Measurements from ENCODE around the gene ALOX5. TPM values are rescaled to one million over a fixed set of nuclear protein-coding genes. Genes with fewer than 3 reads are reported as not detected.

Gene ALOX5
- total and polyA plus RNA-seq, 4 donors: 3.2 to 62.5 (median 16.0) TPM

DNA sequence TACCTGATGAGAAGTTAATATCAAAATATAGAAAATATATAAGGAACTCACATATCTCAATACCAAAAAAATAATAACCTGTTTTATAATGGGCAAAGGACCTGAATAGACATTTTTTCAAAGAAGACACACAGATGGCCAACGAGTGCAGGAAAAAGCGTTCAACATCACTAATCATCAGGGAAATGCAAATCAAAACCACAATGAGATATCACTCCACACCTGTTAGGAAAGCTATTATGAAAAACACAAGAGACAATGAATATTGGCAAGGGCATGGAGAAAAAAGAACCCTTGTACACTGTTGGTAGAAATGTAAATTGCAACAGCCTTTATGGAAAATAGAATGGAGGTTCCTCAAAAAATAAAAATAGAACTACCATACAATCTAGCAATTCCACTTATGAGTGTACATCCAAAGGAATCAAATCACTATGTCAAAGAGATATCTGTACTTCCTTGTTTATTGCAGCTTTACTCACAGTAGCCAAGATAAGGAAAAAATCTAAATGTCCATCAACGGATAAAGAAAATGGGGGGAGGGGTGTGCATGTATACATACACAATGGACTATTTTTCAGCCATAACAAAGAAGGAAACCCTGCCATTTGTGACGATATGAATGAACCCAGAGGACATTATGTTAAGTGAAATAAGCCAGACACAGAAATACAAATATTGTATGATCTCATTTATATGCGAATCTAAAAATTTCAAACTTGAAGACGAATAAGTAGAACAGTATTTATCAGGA, 3.6 kb upstream of the ALOX5 start:
- H3K27ac ChIP-seq (ENCODE audit: low read depth in 1 of 2, low read length in 2 of 2): no peak overlapping the region
- intact Hi-C loops (cut with DNase I): no loop called here
- no peak overlapping the region for H3K4me3 ChIP-seq (ENCODE audit: low read length in 2 of 2)
- no peaks in the 10 kb centered on the region for H3K9me3 ChIP-seq (ENCODE audit: control insufficient read depth, low read length)
- no peaks in the 10 kb centered on the region for H3K27me3 ChIP-seq (ENCODE audit: control insufficient read depth in 1 of 2, insufficient read depth in 2 of 2, low read length in 1 of 2)
- H3K36me3 ChIP-seq (ENCODE audit: control insufficient read depth in 1 of 2, insufficient read depth in 2 of 2, low read length in 1 of 2): no peaks in the 10 kb centered on the region
- no peak for DNase-seq
- no peak for ATAC-seq (ENCODE audit: low FRiP score)
- H3K4me1 ChIP-seq (ENCODE audit: control insufficient read depth in 1 of 2, insufficient read depth in 2 of 2, low read length in 2 of 2): no peaks in the 10 kb centered on the region
- WGBS, 2 donors: 63 to 70% methylated on average over 6 of the region's 6 CpGs

DNA sequence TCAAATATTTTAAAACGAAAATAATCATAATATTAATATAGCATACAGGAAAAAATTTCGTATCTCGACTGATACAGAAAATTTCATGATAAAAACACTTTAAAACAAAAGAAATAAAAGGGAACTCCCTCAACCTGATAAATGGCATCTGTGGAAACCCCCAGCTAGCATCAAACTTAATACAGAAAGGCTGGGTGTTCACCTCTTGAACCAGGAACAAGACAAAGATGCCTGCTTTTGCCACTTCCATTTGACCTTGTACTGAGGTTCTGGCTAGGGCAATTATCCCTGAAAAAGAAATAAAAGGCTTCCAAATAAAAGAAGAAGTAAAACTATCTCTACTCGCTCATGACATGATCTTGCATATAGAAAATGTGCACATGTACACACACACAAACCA, 2.5 kb upstream of the ALOX5 start:
- no peak for ATAC-seq (ENCODE audit: low FRiP score)
- no peaks in the 10 kb centered on the region for H3K9me3 ChIP-seq (ENCODE audit: control insufficient read depth, low read length)
- H3K36me3 ChIP-seq (ENCODE audit: control insufficient read depth in 1 of 2, insufficient read depth in 2 of 2, low read length in 1 of 2): no peaks in the 10 kb centered on the region
- WGBS, 2 donors: 67 to 69% methylated on average over 4 of the region's 4 CpGs
- H3K4me1 ChIP-seq (ENCODE audit: control insufficient read depth in 1 of 2, insufficient read depth in 2 of 2, low read length in 2 of 2): no peaks in the 10 kb centered on the region
- no peak overlapping the region for H3K4me3 ChIP-seq (ENCODE audit: low read length in 2 of 2)
- intact Hi-C loops (cut with DNase I): no loop called here
- H3K27ac ChIP-seq (ENCODE audit: low read depth in 1 of 2, low read length in 2 of 2): no peak overlapping the region
- DNase-seq: no peak
- H3K27me3 ChIP-seq (ENCODE audit: control insufficient read depth in 1 of 2, insufficient read depth in 2 of 2, low read length in 1 of 2): no peaks in the 10 kb centered on the region

DNA sequence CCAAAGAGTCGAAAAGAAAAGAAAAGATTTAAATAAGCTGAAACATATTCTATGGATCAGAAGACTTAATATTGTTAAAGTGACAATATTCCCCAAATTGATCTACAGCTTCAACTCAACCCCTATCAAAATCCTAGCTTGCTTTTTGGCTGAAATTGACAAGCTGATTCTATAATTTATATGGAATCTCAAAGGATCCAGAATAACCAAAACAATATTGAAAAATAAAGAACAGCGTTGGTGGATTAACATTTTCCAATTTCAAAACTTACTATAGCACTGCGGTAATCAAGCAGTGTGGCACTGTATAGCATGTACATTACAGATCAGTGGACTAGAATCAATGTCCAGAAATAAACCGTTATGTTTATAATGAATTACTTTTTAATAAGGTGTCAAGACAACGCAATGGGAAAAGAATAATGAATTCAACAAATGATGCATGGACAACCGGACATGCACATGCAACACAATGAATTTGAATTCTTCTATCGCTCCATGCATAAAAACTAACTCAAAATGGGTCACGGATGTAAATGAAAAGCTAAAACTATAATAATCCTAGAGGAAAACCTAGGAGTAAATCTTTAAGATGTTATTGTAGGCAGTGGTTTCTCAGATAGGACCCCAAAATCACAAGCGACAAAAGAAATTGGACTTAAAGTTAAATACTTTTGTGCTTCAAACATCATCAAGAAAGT, 1.6 kb upstream of the ALOX5 start:
- no peak for ATAC-seq (ENCODE audit: low FRiP score)
- no peak for DNase-seq
- 62 to 68% methylated on average over 9 of the region's 9 CpGs for WGBS, 2 donors
- Histone ChIP-seq H3K36me3 (ENCODE audit: control insufficient read depth in 1 of 2, insufficient read depth in 2 of 2, low read length in 1 of 2) (no peaks in the 10 kb centered on the region), H3K27ac (ENCODE audit: low read depth in 1 of 2, low read length in 2 of 2) (no peak overlapping the region), H3K4me1 (ENCODE audit: control insufficient read depth in 1 of 2, insufficient read depth in 2 of 2, low read length in 2 of 2) (no peaks in the 10 kb centered on the region), H3K4me3 (ENCODE audit: low read length in 2 of 2) (no peak overlapping the region), H3K9me3 (ENCODE audit: control insufficient read depth, low read length) (no peaks in the 10 kb centered on the region), H3K27me3 (ENCODE audit: control insufficient read depth in 1 of 2, insufficient read depth in 2 of 2, low read length in 1 of 2) (no peaks in the 10 kb centered on the region)
- intact Hi-C loops (cut with DNase I): no loop called here

DNA sequence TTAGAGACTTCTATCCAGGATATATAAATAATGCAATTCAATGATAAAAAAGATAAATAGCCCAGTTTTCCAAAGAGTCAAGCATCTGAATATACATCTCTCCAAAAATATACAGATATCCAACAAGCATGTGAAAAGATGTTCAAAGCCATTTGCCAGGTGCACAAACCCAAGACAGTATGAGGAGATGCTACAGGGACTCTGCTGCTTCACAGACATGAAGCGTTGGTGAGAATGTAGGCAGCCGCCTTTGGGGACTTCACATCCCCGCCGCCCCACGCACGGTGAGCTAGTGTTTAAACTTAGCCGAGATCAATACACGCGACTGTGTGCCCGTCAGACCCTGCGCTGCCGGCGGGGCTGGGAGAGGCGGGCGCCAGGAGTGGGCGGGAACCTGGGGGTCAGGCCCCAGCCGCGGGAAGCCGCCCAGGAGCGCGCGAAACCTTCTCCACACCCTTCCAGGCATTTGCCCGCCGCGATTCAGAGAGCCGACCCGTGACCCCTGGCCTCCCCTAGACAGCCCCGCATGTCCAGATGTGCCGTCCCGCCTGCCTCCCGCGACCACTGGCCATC, 927 bp upstream of the ALOX5 start:
- peak in 1 of 2 donors; percentile 56 for DNase-seq
- no peaks in the 10 kb centered on the region for H3K36me3 ChIP-seq (ENCODE audit: control insufficient read depth in 1 of 2, insufficient read depth in 2 of 2, low read length in 1 of 2)
- peak; percentile 42 for ATAC-seq (ENCODE audit: low FRiP score)
- intact Hi-C loops (cut with DNase I): no loop called here
- no peaks in the 10 kb centered on the region for H3K27me3 ChIP-seq (ENCODE audit: control insufficient read depth in 1 of 2, insufficient read depth in 2 of 2, low read length in 1 of 2)
- WGBS, 2 donors: 1% methylated on average over 23 to 32 of the region's 32 CpGs
- peak overlapping the region; percentile 2 to 5 for H3K4me3 ChIP-seq (ENCODE audit: low read length in 2 of 2)
- no peaks in the 10 kb centered on the region for H3K4me1 ChIP-seq (ENCODE audit: control insufficient read depth in 1 of 2, insufficient read depth in 2 of 2, low read length in 2 of 2)
- no peak overlapping the region for H3K27ac ChIP-seq (ENCODE audit: low read depth in 1 of 2, low read length in 2 of 2)
- no peaks in the 10 kb centered on the region for H3K9me3 ChIP-seq (ENCODE audit: control insufficient read depth, low read length)

DNA sequence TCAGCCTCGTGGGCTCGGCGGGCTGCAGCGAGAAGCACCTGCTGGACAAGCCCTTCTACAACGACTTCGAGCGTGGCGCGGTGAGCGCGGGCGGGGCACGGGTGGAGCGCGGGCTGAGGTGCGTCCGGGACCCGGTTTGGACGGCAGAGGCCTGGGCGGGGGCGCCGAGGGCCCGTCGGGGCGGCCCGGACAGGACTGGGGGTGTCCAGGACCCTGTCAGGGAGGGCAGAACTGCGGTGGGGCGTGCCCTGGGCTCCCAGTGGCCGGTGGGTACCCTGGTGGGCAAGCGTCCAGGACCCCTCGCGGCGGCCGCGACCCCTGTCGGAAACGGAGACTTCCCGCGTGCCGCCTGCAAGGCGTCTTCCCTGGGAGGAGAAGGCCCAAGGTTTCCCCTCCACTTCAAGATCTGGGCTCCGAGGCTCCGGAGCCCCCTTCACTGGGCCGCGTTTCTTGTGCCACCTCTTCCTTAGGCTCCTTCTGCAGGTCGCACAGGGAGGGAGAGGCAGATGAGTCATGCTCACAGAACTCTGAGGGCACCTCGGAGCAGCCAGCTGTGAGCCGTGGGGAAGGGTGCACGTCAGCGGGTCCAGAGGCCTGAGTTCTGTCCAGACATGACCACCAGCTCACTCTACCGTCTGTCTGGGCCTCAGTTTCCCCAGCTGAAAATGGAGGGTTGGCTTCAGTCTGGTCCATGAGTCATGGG, 485 bp downstream of the ALOX5 start:
- no peaks in the 10 kb centered on the region for H3K9me3 ChIP-seq (ENCODE audit: control insufficient read depth, low read length)
- H3K36me3 ChIP-seq (ENCODE audit: control insufficient read depth in 1 of 2, insufficient read depth in 2 of 2, low read length in 1 of 2): no peaks in the 10 kb centered on the region
- intact Hi-C loops (cut with DNase I): no loop called here
- 8 to 9% methylated on average over 36 to 51 of the region's 51 CpGs for WGBS, 2 donors
- no peaks in the 10 kb centered on the region for H3K27me3 ChIP-seq (ENCODE audit: control insufficient read depth in 1 of 2, insufficient read depth in 2 of 2, low read length in 1 of 2)
- H3K4me1 ChIP-seq (ENCODE audit: control insufficient read depth in 1 of 2, insufficient read depth in 2 of 2, low read length in 2 of 2): no peaks in the 10 kb centered on the region
- H3K4me3 ChIP-seq (ENCODE audit: low read length in 2 of 2): peak overlapping the region; percentile 2 to 5
- no peak for DNase-seq
- no peak for ATAC-seq (ENCODE audit: low FRiP score)
- H3K27ac ChIP-seq (ENCODE audit: low read depth in 1 of 2, low read length in 2 of 2): no peak overlapping the region

DNA sequence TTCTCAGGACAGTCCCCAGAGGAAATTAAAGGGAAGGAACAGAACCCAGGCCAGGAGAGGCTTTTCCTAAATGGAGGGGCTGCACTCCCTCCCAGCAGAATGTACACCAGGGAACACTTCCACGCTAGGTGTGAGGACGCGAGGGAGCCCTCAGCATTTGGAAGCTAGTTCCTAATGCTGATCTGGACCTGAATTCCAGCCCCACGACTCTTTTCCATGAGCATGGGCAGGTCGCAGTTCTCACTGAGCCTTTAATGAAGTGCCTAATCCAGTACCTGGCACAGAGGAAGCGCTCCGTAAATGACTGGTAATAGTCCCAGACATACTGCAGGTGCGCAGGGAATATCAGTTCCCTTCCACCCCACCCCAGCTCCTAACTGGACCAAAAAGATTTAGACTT, 1.1 kb downstream of the ALOX5 start:
- Histone ChIP-seq H3K27me3 (ENCODE audit: control insufficient read depth in 1 of 2, insufficient read depth in 2 of 2, low read length in 1 of 2) (no peaks in the 10 kb centered on the region), H3K4me1 (ENCODE audit: control insufficient read depth in 1 of 2, insufficient read depth in 2 of 2, low read length in 2 of 2) (no peaks in the 10 kb centered on the region), H3K4me3 (ENCODE audit: low read length in 2 of 2) (no peak overlapping the region), H3K9me3 (ENCODE audit: control insufficient read depth, low read length) (no peaks in the 10 kb centered on the region), H3K27ac (ENCODE audit: low read depth in 1 of 2, low read length in 2 of 2) (no peak overlapping the region), H3K36me3 (ENCODE audit: control insufficient read depth in 1 of 2, insufficient read depth in 2 of 2, low read length in 1 of 2) (no peaks in the 10 kb centered on the region)
- 74 to 84% methylated on average over 8 of the region's 8 CpGs for WGBS, 2 donors
- no peak for DNase-seq
- intact Hi-C loops (cut with DNase I): no loop called here
- ATAC-seq (ENCODE audit: low FRiP score): no peak

DNA sequence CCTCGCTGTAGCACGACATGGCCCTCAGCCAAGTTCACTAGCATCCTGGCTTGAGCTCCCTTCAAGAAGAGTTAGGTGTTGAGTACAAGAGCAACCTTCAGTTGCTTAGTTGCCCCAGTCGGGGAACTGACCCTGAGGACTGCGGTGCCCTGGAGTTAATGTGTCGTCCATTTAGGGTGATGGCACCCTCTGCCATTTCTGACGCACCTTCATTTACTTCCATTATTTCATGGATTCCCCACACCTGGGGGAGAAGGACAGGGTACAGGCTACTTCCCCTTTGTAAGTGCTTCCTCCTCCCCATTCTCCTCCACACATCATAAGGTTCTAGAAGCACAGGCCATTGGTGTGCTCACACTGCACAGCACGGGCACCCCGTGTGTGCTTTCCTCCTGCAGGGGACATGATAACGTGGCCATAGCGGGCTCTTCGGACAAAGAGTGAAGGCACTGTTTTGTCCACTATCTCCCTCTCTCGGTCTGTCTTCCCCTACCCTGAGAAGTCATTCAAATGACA, 1.8 kb downstream of the ALOX5 start:
- H3K4me3 ChIP-seq (ENCODE audit: low read length in 2 of 2): no peak overlapping the region
- no peak for ATAC-seq (ENCODE audit: low FRiP score)
- no peaks in the 10 kb centered on the region for H3K9me3 ChIP-seq (ENCODE audit: control insufficient read depth, low read length)
- intact Hi-C loops (cut with DNase I): no loop called here
- H3K27ac ChIP-seq (ENCODE audit: low read depth in 1 of 2, low read length in 2 of 2): no peak overlapping the region
- WGBS, 2 donors: 81 to 84% methylated on average over 12 of the region's 12 CpGs
- no peaks in the 10 kb centered on the region for H3K4me1 ChIP-seq (ENCODE audit: control insufficient read depth in 1 of 2, insufficient read depth in 2 of 2, low read length in 2 of 2)
- DNase-seq: no peak
- no peaks in the 10 kb centered on the region for H3K36me3 ChIP-seq (ENCODE audit: control insufficient read depth in 1 of 2, insufficient read depth in 2 of 2, low read length in 1 of 2)
- no peaks in the 10 kb centered on the region for H3K27me3 ChIP-seq (ENCODE audit: control insufficient read depth in 1 of 2, insufficient read depth in 2 of 2, low read length in 1 of 2)

DNA sequence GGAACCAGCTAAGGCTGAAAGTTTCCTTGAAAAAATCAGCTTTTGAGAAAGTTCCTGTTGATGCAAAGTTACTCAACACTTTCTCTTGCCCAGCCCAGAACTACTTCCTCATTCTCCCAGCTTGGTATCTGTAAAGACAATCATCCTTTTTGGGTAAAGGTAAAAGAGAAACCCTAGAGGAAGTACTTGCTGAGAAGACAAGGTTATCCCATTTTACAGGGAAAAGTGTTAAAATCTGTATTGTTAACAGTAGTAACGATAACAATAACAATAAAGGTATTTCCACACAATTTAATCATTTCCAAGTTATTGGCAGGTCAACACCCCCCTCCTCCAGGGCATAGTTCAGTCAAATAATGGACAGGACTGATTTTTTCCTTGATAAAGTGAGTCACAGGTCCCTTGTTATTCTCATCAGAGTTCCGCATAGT, 2.4 kb downstream of the ALOX5 start:
- no peaks in the 10 kb centered on the region for H3K27me3 ChIP-seq (ENCODE audit: control insufficient read depth in 1 of 2, insufficient read depth in 2 of 2, low read length in 1 of 2)
- no peaks in the 10 kb centered on the region for H3K36me3 ChIP-seq (ENCODE audit: control insufficient read depth in 1 of 2, insufficient read depth in 2 of 2, low read length in 1 of 2)
- 90 to 92% methylated on average over 2 of the region's 2 CpGs for WGBS, 2 donors
- ATAC-seq (ENCODE audit: low FRiP score) (no peak), DNase-seq (no peak)
- no peak overlapping the region for H3K4me3 ChIP-seq (ENCODE audit: low read length in 2 of 2)
- no peak overlapping the region for H3K27ac ChIP-seq (ENCODE audit: low read depth in 1 of 2, low read length in 2 of 2)
- no peaks in the 10 kb centered on the region for H3K9me3 ChIP-seq (ENCODE audit: control insufficient read depth, low read length)
- H3K4me1 ChIP-seq (ENCODE audit: control insufficient read depth in 1 of 2, insufficient read depth in 2 of 2, low read length in 2 of 2): no peaks in the 10 kb centered on the region
- intact Hi-C loops (cut with DNase I): no loop called here
